HL-60/S4 treated with retinoic acid at 250 ng/mL for 4 days and 3 days (cell line): Measurements from ENCODE around the gene CNGA2.

Experiments
- in situ Hi-C: fragments of 300-500 bp; cut with MboI; formaldehyde crosslinking; loops from 2 replicates; pipeline ENCODE4 v1.7.0; 2022; ENCODE audit warnings: low sequenced_read_pairs

CNGA2 gene

DNA sequence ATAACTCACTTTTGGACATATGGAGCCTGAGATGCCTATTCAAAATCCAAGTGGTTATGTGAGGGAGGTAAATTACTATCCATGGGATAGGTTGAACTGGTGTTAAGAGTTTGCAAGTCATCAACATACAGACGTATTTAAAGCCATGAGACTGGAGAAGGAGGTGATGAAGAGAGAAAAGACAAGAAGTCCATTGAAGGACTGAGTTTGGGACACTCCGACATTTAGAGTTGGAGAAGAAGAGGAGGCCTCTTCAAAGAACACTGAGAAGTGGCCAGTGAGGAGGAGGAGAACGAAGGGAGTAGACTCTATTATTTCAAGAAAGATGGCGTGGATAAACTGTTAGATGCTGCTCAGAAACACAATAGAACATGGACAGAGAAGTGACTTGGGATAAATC, at the start of gene CNGA2:
CNGA2 (plus strand) TSS at position 301 of the 400 bp plus-strand sequence. CDS start 3,738 bp downstream, outside the sequence.
- in situ Hi-C loops = no loop called here

DNA sequence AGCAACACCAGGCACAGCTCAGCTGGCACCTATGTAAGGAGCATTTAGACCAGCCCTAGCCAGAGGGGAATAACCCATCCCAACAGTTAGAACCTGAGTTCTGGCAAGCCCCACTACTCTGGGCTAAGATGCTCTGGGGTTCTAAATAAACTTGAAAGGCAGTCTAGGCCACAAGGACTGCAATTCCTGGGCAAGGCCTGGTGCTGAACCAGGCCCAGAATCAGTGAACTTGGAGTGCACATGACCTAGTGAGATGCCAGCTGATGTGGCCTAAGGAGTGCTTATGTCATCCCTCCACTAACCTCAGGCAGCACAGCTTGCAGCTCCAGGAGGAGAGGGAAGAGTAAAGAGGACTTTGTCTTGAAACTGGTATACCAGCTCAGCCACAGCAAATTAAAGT, 46.9 kb upstream of the CNGA2 start:
- in situ Hi-C loops = loop anchor here (25.0 kb wide), 1 partner anchor 525 kb away; no protein-coding TSS in a partner anchor

DNA sequence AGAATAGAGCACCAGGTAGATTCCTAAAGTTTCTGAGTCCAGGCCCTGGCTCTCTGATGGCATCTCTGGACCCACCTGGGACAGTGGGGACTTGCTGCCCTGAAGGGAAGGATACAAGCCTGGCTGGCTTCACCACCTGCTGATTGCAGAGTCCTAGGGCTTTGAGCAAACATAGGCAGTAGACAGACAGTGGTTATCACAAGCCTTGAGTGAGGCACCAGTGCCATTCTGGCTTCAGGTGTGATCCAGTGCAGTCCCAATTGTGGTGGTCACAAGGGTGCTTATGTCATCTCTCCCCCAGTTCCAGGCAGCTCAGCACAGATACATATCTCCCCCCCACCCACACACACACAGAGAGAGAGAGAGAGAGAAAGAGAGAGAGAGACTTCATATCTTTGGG, 45.9 kb upstream of the CNGA2 start:
- in situ Hi-C loops = loop anchor here (25.0 kb wide), 1 partner anchor 526 kb away; no protein-coding TSS in a partner anchor

DNA sequence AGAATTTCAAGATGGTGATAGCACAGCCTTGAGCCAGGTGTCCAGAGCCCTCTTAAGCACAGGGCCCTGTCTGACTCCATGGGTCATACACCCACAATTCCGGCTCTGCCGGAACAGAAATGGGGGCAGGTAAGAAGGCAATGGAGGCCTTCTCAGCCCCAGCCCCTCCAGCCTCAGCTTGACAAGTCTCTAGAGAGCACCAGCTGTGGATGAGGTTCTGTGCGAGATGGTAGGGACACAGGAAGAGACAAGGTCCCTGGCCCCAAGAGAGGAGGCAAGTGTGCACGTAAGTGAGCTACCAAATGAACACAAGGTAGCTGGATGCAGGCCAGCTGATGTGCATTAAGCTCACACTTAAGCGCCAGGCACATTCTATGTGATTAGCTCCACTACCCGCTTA, 41.7 kb upstream of the CNGA2 start:
- in situ Hi-C loops = loop anchor here (25.0 kb wide), 1 partner anchor 531 kb away; no protein-coding TSS in a partner anchor

DNA sequence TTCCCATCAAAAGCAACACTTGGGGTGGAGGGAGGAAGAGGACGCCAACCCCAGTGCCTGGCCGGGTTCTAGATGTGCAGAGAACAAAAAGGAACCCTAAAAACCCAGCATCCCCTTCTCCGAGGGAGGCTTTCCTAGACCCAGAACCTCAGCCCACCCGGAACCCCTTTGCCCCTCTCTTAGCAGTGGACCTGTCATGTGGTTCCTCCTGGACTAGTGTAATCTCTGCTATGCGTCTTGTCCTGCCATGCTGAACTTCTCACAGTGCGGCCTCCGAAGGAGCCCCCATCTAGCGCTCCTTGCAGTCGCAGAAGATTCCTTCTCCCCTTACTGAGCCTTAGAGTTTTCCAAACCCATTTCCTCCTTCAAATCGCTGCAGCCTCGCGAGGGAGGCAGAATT, 40.4 kb upstream of the CNGA2 start:
- in situ Hi-C loops = loop anchor here (25.0 kb wide), 1 partner anchor 532 kb away; no protein-coding TSS in a partner anchor

DNA sequence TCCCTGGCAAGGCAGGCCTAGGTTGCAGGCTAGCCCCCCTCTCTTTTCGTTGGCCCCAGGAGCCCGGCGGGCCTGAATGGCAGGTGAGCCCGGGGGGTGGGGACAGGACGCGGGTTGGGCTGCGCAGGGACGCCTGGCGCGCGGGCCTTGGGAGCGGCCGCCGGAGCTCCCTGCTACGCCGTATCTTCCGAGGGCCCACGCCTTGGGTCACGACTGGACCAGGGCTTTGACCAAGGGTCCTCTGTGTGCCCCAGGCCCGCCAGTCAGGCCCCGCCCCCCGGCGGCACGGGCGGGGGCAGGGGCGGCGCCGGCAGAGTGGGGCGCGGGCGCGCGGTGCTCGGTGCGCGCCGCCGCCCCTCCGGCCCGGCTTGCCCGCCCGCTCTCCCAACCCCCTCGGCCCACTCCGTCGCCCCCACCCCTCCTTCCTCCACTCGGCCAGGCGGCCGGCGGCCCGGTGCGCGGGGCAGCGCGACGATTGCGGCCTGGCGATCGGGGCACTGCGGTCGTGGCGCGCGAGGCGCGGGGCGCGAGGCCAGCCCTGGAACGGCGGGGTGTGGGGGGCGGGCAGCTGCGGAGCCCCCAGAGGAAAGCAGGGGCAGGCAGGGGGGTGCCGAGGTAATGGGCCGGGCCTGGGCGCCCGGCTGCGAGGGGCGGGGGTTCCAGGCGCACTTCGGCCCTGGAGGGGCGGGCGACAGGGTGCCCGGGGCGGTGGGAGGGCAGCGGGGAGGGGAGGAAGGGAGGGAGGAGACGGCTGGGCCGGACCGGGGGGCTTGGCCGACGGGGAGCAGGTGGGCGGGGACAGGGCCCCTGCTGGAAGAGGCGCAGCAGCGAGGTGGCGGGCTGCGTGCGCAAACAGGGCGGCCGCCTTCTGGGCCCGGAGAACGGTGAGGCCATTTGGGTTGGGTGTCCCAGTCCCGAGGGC, 39.6 kb upstream of the CNGA2 start, which contains the start of gene PRRG3:
PRRG3 (plus strand) TSS at position 798 of the 922 bp plus-strand sequence. CDS start 3,357 bp downstream, outside the sequence.
- in situ Hi-C loops = loop anchor here (25.0 kb wide), 1 partner anchor 533 kb away; no protein-coding TSS in a partner anchor

DNA sequence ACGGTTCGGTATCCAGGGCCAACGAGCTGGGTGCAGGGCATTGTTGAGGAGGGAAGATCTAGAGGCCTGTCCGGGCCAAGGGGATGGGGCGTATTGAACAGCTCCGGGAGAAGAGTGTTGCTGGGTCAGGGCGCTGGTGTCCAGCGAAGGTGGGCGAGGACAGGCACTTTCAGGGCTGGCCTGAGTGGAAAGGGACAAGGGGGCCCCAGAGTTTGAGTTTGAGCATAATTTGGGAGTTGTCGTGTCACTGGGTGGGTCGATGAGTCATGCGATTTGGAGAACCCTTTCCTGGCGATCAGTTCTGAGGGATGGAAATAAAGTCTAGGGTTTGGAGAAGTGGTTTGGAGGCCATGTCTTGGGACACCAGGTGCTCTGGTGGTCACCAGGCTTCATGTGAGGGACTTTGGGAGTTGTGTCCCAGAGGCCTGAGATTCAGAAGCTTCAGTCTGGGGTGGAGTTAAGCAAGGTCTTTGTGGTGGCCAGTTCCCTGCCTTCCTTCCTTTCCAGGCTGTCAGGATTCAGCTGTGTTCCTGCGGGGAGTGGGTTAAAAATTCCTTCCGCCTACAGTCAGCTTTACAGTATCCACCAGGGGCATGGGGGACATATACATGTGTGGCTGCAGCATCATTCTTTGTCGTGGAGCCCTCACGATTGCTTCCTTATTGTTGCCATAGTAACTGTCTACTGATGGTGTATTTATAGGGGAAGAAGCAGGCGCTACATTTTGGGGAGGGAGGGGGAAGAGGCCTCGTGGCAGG, 38.8 kb upstream of the CNGA2 start:
- in situ Hi-C loops = loop anchor here (25.0 kb wide), 1 partner anchor 533 kb away; no protein-coding TSS in a partner anchor

DNA sequence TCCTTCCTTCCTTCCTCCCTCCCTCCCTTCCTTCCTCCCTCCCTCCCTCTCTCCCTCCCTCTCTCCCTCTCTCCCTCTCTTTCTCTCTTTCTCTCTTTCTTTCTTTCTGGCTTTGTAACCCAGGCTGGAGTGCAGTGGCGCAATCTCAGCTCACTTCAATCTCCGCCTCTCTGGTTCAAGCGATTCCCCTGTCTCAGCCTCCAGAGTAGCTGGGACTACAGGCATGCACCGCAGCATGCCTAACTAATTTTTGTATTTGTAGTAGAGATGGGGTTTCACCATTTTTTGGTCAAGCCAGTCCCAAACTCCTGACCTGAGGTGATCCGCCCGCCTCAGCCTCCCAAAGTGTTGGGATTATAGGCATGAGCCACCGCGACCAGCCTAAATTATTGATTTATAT, 37.5 kb upstream of the CNGA2 start:
- in situ Hi-C loops = loop anchor here (25.0 kb wide), 1 partner anchor 535 kb away; no protein-coding TSS in a partner anchor

DNA sequence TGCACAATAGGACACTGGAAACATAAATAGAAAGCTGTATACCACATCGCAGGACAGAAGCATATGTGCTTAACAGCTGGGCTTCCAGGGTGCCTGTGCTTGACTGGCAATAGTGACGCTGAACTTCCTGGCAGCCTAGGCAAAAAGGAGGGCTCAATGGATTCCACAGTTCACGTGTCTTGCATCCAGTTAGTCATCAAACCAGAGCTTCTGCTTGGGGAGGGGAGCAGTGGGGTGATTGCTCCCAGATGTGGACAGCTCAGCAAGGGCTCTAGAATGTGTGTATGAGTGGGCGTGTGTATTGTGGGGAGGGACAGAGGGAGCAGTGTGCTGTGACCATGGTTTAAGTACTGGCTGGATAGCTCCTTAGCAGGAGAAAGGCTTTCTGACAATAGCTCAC, 37.0 kb upstream of the CNGA2 start:
- in situ Hi-C loops = loop anchor here (25.0 kb wide), 1 partner anchor 535 kb away; no protein-coding TSS in a partner anchor

DNA sequence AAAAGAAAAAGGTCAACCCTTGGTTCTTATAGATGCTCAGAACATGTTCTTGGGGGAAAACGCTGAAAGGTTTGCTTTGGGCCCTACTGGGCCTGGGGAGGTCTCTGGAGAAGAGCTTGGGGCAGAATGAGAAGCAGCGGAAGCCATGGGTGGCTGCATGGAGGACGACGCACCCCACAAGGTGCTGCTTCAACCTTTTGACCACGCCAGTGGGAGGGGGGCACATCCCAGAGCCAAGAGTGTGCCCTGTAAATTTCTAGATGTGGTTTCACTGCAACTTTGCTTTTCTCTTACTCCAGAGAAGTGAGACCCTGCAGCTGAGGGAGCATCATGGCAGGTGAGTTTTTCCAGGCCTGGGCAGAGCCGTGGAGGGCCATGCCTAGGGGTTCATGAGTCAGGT, 36.1 kb upstream of the CNGA2 start:
- in situ Hi-C loops = loop anchor here (25.0 kb wide), 1 partner anchor 536 kb away; no protein-coding TSS in a partner anchor

DNA sequence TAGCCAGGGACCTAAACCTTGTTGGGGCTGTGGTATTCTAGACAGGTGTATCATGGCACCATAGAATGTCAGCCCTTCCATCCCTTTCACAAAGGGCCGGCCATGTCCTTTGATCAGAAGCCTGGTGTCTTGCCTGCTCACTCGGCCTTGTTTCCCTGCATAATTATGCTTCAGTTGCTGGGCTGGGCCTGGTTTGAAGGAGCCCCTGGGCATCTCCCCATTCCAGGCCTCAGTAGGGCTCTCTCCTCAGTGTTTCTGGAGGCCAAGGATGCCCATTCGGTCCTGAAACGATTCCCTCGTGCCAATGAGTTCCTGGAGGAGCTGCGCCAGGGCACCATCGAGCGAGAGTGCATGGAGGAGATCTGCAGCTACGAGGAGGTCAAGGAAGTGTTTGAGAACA, 34.8 kb upstream of the CNGA2 start:
- in situ Hi-C loops = loop anchor here (25.0 kb wide), 1 partner anchor 537 kb away; no protein-coding TSS in a partner anchor

DNA sequence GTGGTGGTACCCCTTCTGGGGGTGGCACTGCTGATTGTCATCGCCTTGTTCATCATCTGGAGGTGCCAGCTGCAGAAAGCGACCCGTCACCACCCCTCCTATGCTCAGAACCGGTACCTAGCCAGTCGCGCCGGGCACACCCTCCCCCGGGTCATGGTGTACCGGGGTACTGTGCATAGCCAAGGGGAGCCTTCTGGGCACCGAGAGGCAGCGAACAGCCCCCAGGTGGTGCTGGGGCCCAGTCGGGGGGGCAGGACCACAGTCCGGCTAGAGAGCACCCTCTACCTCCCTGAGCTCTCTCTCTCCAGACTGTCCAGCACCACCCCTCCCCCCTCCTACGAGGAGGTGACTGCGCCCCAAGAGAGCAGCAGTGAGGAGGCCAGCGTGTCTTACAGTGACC, 34.0 kb upstream of the CNGA2 start:
- in situ Hi-C loops = no loop called here

DNA sequence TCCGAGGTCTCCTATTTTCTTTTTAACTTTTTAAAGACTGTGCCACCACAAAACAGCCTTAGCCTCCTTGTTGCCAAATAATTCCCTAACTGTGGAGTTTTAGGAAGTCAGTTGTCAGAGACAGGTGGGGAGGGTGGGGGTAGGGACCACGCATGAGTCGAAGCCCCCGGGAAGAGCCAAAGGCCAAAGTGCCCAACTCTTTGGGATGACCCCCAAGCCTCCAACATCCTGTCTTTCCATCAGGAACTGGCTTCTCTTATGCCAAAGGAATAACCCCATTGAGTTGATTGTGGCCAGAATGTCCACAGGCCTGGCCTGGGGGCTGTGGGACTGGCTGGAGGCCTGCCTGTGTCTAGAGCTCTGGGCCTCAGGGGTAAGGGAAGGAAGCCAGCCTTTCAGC, 33.5 kb upstream of the CNGA2 start:
- in situ Hi-C loops = no loop called here

DNA sequence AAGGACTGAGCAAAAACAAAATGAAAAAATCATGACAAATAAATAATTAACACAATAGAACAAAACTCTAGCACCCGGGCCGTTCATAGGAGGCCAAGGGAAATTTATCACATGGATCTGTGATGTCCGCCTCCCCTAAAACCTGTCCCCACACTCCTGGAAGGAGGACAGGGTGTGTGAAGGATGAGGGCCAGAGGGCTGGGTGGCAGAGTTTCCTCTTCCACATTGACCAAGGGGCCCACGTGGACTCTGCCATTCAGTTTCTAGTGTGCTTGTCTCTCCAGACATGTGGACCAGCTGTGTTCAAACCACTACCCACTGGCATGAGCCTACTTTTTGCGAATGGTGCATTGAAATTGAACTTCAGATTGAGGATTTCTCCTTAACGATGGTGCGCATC, 33.0 kb upstream of the CNGA2 start:
- in situ Hi-C loops = no loop called here

DNA sequence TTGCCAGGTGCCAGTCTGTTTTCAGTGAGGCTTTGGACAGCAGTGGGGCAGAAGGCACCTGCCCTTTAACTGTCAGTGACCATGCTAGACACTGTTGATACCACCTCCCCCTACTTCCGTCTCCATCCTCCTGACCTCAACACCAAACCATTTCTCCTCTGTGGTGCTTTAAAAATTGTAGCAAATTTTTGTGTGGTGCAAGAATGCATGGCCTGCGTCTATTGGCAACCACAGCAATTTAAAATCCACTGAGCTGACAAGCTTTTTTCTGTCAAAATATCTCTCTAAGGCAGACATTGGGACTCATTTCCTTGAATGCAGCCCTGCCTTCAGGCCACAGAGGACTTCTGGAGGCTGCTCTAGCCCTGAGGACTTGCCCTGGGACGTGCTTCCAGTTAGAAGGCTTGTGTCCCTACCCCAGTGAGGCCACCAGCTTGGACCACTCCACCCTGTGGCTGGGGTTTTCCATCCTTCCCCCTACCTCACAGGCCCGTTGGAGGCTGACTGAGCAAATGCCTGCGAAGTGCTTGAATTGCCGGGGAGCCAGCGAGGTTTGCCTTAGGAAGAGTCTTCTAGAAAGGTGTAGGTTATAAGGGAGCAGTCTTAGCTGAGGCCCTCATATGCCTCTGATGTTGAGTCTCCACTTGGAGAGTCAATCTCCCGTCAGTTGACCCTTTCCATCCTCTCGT, 32.4 kb upstream of the CNGA2 start:
- in situ Hi-C loops = no loop called here

DNA sequence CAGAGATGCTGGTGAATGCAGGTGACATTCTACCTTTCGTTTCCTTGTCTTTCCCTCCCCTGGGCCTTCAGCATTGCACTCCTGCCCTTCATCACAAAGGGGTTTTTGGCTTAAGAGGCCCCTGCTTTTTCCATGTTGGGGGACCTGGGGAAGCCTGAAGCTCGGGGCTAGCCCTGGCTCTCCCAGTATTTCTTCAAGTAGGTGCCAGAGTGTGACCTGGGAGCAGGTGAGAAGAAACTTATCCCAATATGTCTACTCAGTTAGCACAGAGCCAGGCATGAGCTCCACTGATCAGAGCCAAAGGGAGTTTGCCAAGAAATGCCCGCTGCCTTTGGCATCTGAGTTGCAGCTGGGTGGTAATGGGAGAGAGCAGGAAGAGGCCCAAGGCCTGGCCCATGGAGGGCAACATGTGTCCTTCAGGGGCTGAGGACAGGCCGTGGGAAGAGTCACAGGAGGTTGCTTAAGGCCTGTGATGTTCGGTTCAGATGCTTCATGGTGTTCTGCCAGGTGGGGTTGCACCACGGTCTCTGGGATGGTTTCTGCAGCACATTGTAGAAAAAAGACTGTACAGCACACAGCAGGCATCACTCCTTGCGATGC, 31.7 kb upstream of the CNGA2 start:
- in situ Hi-C loops = no loop called here

DNA sequence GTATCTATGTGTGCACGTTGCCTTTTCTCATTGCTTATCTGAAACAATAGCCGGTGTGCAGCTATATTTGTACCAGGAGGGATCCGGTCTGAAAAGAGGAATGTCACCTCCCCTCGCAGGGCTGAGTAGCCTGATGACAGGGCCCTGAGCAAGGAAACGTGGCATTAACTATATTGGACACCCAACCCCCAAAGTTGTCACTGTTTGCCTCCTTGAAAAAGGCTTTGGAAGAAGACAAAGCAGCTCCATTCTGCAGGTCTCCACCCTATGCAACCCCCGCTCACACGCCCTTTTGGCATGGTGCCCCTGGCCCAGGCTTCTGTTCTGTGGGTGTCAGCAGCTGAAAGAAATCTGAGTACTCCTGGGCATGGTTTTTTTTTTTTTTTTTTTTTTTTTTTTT, 31.1 kb upstream of the CNGA2 start:
- in situ Hi-C loops = no loop called here

DNA sequence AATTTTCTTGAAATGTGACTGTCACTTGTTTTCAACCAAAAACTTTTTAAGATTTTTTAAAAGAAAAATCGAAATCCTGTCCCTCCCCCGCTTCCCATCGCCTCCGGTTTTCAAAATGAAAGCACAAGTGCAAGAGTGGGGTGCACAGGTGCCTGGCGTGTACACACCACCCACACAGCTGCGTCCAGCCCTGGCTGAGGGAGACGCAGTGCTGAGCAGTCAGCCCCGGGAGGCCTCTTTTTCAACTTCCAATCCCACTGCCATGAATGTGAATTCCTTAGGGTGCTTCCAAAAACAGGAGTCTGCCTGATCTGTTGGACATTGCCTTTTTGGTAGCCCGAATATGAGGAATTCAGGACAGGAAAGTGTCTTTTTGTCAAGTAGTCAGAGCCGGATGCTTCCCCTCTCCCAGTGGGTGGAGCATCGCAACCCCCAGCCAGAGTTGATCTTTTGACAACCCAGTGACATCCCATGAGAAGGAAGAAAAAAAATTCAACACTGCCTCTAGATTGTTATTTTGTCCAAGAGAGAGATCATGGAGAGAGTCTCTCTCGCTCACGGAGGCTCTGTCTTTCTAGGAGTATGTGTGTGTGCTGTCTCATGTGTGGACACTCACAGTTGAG, 30.4 kb upstream of the CNGA2 start:
- in situ Hi-C loops = no loop called here

DNA sequence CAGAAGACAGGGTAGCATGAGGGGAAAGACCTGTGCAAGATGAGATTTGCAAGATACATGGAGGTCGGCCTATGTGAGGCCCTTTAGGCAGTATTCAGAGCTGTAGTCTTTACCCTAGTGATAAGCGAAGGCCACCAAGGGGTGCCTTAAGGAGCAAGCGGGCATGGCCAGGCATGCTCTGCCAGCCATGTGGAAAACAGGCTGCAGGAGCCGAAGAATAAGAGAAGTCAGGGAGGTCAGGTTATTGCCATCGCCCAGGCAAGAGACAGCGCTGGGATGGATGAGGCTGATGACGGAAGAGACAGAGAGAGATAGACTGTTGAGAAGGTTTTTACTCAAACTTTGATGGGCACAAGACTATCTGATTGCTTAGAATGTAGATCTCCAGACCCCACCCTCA, 25.7 kb upstream of the CNGA2 start:
- in situ Hi-C loops = no loop called here

DNA sequence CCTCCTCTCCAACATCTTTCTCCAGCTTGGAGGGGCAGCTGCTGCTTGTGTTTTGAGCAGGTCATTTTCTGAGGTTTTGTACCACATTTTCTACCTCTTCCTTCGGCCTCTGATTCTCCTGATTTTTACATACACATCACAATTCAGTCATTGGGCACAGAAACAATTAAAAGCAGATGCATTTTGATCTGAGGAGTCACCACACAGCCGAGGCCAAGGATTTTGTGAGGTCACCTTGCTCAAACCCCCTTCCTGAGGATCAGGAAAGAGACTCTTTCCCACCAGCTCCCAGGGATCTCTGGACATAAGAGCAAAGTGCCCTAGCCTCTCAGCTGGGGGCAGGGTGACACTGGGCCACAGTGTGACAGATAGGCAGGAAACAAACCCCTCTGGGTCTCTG, 24.1 kb upstream of the CNGA2 start:
- in situ Hi-C loops = no loop called here
